HTERT RPE-1 (cell line): Measurements from ENCODE around the gene SSR3.
"Not testable (repeated sequence)": the region's sequence is repeated elsewhere in the genome, so short reads cannot be mapped to it uniquely, and the experiment has no call there.

Experiments used
- in situ Hi-C: fragments of 300-500 bp; cut with MboI; formaldehyde crosslinking; loops from 4 replicates; pipeline ENCODE4 v1.14.3; 2020; ENCODE audit warnings: low sequenced_read_pairs

Gene SSR3

GRCh38 chr3:156554842-156555687 lies at the start of gene SSR3:
Gene SSR3, minus strand, starts transcription at chr3:156555117. Its CDS starts 28 bp downstream, at chr3:156555089.
- in situ Hi-C loops = no loop called here

GRCh38 chr3:156604064-156604641 lies 49.2 kb upstream of the SSR3 start:
- in situ Hi-C loops = no loop called here

GRCh38 chr3:156603379-156604017 lies 48.6 kb upstream of the SSR3 start:
- in situ Hi-C loops = no loop called here

- in situ Hi-C loops = no loop called here
Measured at GRCh38 chr3:156602424-156602823, 47.5 kb upstream of the SSR3 start.

GRCh38 chr3:156601497-156601896 lies 46.6 kb upstream of the SSR3 start:
- in situ Hi-C loops = no loop called here

- in situ Hi-C loops = no loop called here
Measured at GRCh38 chr3:156600834-156601233, 45.9 kb upstream of the SSR3 start.

- in situ Hi-C loops = no loop called here
Measured at GRCh38 chr3:156599089-156599874, 44.4 kb upstream of the SSR3 start.

GRCh38 chr3:156598413-156598812 lies 43.5 kb upstream of the SSR3 start:
- in situ Hi-C loops = no loop called here

- in situ Hi-C loops = no loop called here
Measured at GRCh38 chr3:156594219-156594683, 39.3 kb upstream of the SSR3 start.

GRCh38 chr3:156593814-156594213 lies 38.9 kb upstream of the SSR3 start:
- in situ Hi-C loops = no loop called here

- in situ Hi-C loops = not testable (repeated sequence)
Measured at GRCh38 chr3:156589806-156590205, 34.9 kb upstream of the SSR3 start.

- in situ Hi-C loops = no loop called here
Measured at GRCh38 chr3:156587760-156588069, 32.8 kb upstream of the SSR3 start.

GRCh38 chr3:156586905-156587759 lies 32.2 kb upstream of the SSR3 start:
- in situ Hi-C loops = no loop called here

- in situ Hi-C loops = no loop called here
Measured at GRCh38 chr3:156583469-156583868, 28.6 kb upstream of the SSR3 start.

GRCh38 chr3:156582532-156583183 lies 27.7 kb upstream of the SSR3 start:
- in situ Hi-C loops = no loop called here

- in situ Hi-C loops = no loop called here
Measured at GRCh38 chr3:156581954-156582353, 27.0 kb upstream of the SSR3 start.

GRCh38 chr3:156581033-156581432 lies 26.1 kb upstream of the SSR3 start:
- in situ Hi-C loops = no loop called here

- in situ Hi-C loops = no loop called here
Measured at GRCh38 chr3:156579427-156579851, 24.5 kb upstream of the SSR3 start.

GRCh38 chr3:156577736-156578135 lies 22.8 kb upstream of the SSR3 start:
- in situ Hi-C loops = no loop called here
